MCF 10A (cell line): ENCODE data around the gene NFS1. TPM values are rescaled to one million over a fixed set of nuclear protein-coding genes. Genes with fewer than 3 reads are reported as not detected.
A peak's percentile ranks its signal among the peaks of the same experiment; 100 is the strongest.

Source experiments
- BruUV-seq: library from RNA; stranded (reverse); fragments of 400-500 nt; replicated peaks from 2 replicates; lab custom pipeline; 2021; lab: Mats Ljungman, UMichigan
- CTCF ChIA-PET: fragments of 300-600 bp; sonication (Branson Sonifier 250); formaldehyde crosslinking; extraction: SDS; loops from one replicate; lab custom pipeline; 2021; ENCODE audit warnings: antibody characterized with exemption, inconsistent platforms; lab: Yijun Ruan, JAX
- POLR2A ChIA-PET: fragments of 300-600, 350-650 bp; sonication (Branson Sonifier 250); formaldehyde crosslinking; extraction: SDS; loops from one replicate; lab custom pipeline; 2020; ENCODE audit warnings: antibody characterized with exemption, inconsistent platforms; lab: Yijun Ruan, JAX
- DNase-seq: peaks from one replicate; pipeline ENCODE4 v3.0.0-alpha.2; 2018; ENCODE audit not compliant: unreplicated experiment
- H3K27ac Mint-ChIP-seq: one replicate; pipeline ENCODE4 v1.8.0; 2022; ENCODE audit warnings: mild to moderate bottlenecking, low read depth, mixed read lengths; ENCODE audit not compliant: unreplicated experiment
- H3K27me3 Mint-ChIP-seq: one replicate; pipeline ENCODE4 v1.8.0; 2022; ENCODE audit warnings: mixed read lengths; ENCODE audit not compliant: insufficient read depth, unreplicated experiment
- H3K36me3 Mint-ChIP-seq: one replicate; pipeline ENCODE4 v1.8.0; 2022; ENCODE audit warnings: mild to moderate bottlenecking, moderate library complexity, mixed read lengths; ENCODE audit not compliant: insufficient read depth, unreplicated experiment
- H3K4me1 Mint-ChIP-seq: one replicate; pipeline ENCODE4 v1.8.0; 2022; ENCODE audit warnings: mixed read lengths; ENCODE audit not compliant: insufficient read depth, unreplicated experiment
- H3K4me3 Mint-ChIP-seq: one replicate; pipeline ENCODE4 v1.8.0; 2022; ENCODE audit warnings: mild to moderate bottlenecking, moderate library complexity, mixed read lengths; ENCODE audit not compliant: unreplicated experiment
- H3K9me3 Mint-ChIP-seq: one replicate; pipeline ENCODE4 v1.8.0; 2022; ENCODE audit warnings: mixed read lengths; ENCODE audit not compliant: unreplicated experiment
- intact Hi-C: fragments of 100-400 bp; cut with micrococcal nuclease; formaldehyde crosslinking; loops from 2 replicates; pipeline ENCODE4 v1.14.1; 2022
- total RNA-seq: library from RNA; stranded (reverse); gene quantifications from 2 replicates; pipeline ENCODE4 v1.2.3, GENCODE V29; 2022
- TF ChIP-seq, protein P1 (sequence below): fragments of 200-600 bp; IDR thresholded peaks from one replicate; pipeline ENCODE4 v1.8.0; 2022; ENCODE audit warnings: antibody characterized with exemption, mild to moderate bottlenecking; ENCODE audit not compliant: unreplicated experiment

NFS1 gene
- total RNA-seq, 1 experiment from 2014 or later: 27.6 TPM

DNA sequence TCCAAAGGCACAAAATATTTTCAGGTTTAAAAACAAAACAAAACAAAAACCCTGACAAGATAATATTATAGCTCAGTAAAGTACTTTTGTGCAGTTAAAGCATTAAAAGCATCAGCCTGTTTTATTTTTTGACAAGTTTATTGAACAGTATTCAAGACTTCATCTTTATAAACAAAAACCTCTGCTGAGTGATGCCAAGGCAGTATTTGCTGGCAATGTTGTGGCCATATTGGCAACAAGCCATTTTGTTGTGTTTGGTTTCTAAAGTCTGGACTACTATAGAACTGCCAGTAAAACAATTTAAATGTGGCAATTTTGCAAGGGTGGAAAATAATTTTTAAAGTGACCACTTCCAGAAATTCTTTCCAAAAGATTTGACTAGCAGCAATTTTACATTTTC lies 50.3 kb downstream of the NFS1 start:
- no peak overlapping the region for H3K4me3 Mint-ChIP-seq
- ChIA-PET POLR2A (interaction anchor here (0.6 to 3.2 kb wide), 8 partner anchors 8 to 102 kb away, joined by 3 to 34 read pairs (median 4); no protein-coding TSS in a partner anchor), CTCF (interaction anchor here (0.6 kb wide), 1 partner anchor 182 kb away, joined by 3 read pairs; no protein-coding TSS in a partner anchor)
- no peaks in the 10 kb centered on the region for H3K27me3 Mint-ChIP-seq
- TF ChIP-seq, protein P1, sequence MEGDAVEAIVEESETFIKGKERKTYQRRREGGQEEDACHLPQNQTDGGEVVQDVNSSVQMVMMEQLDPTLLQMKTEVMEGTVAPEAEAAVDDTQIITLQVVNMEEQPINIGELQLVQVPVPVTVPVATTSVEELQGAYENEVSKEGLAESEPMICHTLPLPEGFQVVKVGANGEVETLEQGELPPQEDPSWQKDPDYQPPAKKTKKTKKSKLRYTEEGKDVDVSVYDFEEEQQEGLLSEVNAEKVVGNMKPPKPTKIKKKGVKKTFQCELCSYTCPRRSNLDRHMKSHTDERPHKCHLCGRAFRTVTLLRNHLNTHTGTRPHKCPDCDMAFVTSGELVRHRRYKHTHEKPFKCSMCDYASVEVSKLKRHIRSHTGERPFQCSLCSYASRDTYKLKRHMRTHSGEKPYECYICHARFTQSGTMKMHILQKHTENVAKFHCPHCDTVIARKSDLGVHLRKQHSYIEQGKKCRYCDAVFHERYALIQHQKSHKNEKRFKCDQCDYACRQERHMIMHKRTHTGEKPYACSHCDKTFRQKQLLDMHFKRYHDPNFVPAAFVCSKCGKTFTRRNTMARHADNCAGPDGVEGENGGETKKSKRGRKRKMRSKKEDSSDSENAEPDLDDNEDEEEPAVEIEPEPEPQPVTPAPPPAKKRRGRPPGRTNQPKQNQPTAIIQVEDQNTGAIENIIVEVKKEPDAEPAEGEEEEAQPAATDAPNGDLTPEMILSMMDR: no peak
- intact Hi-C loops: no loop called here
- BruUV-seq: no TSS peak
- H3K4me1 Mint-ChIP-seq: peaks cover 11% of the 10 kb centered on the region
- no peaks in the 10 kb centered on the region for H3K9me3 Mint-ChIP-seq
- peak; percentile 18 for DNase-seq
- H3K36me3 Mint-ChIP-seq: peaks cover 53% of the 10 kb centered on the region
- H3K27ac Mint-ChIP-seq: no peak overlapping the region

DNA sequence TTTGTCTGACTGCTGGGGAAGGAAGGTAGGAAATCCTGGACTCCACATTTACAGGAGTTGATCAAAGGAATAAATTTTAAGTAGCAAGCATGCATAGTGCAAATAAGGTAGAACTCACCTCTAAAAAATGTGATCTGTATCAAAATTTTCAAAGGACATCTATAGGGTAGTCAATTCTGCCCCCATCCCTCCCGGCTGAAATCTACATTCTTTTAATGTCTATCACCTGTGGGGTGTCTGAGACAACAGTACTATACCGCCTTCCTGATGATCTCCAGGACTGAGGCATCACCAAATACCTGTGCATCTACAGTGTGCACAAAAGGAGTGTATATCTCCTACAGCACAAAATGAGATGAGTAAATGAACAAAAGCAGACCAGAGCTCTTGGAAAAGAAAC lies 54.3 kb downstream of the NFS1 start:
- ChIA-PET POLR2A (interaction anchor here (0.6 to 3.6 kb wide), 2 partner anchors 10 to 26 kb away, joined by 3 to 10 read pairs; no protein-coding TSS in a partner anchor), CTCF (interaction anchor here (0.6 to 1.2 kb wide), 2 partner anchors 19 to 119 kb away, joined by 3 to 4 read pairs; partner anchors contain the start of genes CPNE1 and RBM12)
- peaks cover 11% of the 10 kb centered on the region for H3K4me1 Mint-ChIP-seq
- BruUV-seq: no TSS peak
- H3K27ac Mint-ChIP-seq: no peak overlapping the region
- no peak overlapping the region for H3K4me3 Mint-ChIP-seq
- DNase-seq: no peak
- no peaks in the 10 kb centered on the region for H3K9me3 Mint-ChIP-seq
- H3K36me3 Mint-ChIP-seq: peaks cover 47% of the 10 kb centered on the region
- intact Hi-C loops: no loop called here
- TF ChIP-seq, protein P1: no peak
- no peaks in the 10 kb centered on the region for H3K27me3 Mint-ChIP-seq

DNA sequence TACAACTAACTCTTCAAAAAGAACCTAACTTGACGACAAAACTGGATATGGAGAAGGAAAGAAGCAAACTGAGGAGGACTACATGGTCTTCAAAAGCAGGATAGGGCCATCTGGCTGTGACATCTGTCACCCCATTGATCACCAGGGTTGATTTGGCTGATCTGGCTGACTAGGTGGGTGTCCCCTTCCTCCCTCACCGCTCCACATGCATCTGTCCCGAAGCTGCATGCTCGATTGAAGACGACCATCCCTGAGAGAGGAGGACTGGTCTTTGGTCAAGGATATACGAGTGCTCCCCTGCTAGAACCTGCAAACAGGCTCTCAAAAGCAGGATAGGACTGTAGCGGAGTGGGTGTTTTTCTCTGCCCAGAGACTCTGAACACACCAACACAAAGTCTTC lies 56.1 kb downstream of the NFS1 start:
- H3K4me1 Mint-ChIP-seq: peaks cover 11% of the 10 kb centered on the region
- no peak for DNase-seq
- ChIA-PET CTCF (interaction anchor here (0.8 kb wide), 1 partner anchor 10 kb away, joined by 3 read pairs; no protein-coding TSS in a partner anchor), POLR2A (interaction anchor here (1.1 to 3.6 kb wide), 3 partner anchors 18 to 24 kb away, joined by 3 to 10 read pairs (median 3); no protein-coding TSS in a partner anchor)
- intact Hi-C loops: no loop called here
- no peaks in the 10 kb centered on the region for H3K9me3 Mint-ChIP-seq
- peaks cover 47% of the 10 kb centered on the region for H3K36me3 Mint-ChIP-seq
- no peaks in the 10 kb centered on the region for H3K27me3 Mint-ChIP-seq
- no peak overlapping the region for H3K27ac Mint-ChIP-seq
- TF ChIP-seq, protein P1: no peak
- no TSS peak for BruUV-seq
- H3K4me3 Mint-ChIP-seq: no peak overlapping the region

DNA sequence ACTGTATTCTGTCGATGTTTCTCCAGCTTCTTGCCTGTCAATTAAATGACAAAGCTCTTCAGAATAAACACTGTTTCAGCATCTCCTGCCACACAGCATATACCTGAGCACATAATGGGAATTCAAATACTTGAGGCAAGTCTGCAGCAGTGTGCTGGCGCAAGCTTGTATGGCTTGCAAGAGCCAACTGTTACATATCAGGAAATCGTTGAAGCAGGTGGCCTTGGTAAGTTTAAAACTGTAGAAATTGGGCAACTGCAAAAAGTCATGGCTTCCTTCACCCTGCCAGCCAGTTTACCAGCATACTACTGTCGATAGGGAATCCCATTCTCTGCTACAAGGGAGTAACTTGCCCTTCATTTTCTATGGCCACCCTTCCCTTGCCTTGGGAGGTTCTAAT lies 57.4 kb downstream of the NFS1 start:
- Mint-ChIP-seq H3K4me1 (peaks cover 11% of the 10 kb centered on the region), H3K9me3 (no peaks in the 10 kb centered on the region), H3K4me3 (no peak overlapping the region), H3K27me3 (no peaks in the 10 kb centered on the region), H3K36me3 (peaks cover 39% of the 10 kb centered on the region), H3K27ac (no peak overlapping the region)
- no TSS peak for BruUV-seq
- DNase-seq: no peak
- TF ChIP-seq, protein P1: no peak
- CTCF ChIA-PET: interaction anchor here (0.6 to 1.0 kb wide), 2 partner anchors 22 to 117 kb away, joined by 4 read pairs; no protein-coding TSS in a partner anchor
- POLR2A ChIA-PET: interaction anchor here (1.2 to 3.6 kb wide), 4 partner anchors 9 to 23 kb away, joined by 3 to 10 read pairs (median 4); partner anchors contain the start of genes CPNE1 and RBM12
- intact Hi-C loops: no loop called here
